SH-SY5Y (cell line): ENCODE measurements around the gene KDM5B.

Experiments
- GATA2 ChIP-seq: IDR thresholded peaks from 2 replicates; pipeline ENCODE4 v1.6.1; 2011; ENCODE audit warnings: mild to moderate bottlenecking, low read depth, low read length
- GATA3 ChIP-seq: IDR thresholded peaks from 2 replicates; pipeline ENCODE4 v1.6.1; 2011; ENCODE audit warnings: low read depth, mild to moderate bottlenecking, low read length, moderate library complexity

Gene KDM5B

DNA sequence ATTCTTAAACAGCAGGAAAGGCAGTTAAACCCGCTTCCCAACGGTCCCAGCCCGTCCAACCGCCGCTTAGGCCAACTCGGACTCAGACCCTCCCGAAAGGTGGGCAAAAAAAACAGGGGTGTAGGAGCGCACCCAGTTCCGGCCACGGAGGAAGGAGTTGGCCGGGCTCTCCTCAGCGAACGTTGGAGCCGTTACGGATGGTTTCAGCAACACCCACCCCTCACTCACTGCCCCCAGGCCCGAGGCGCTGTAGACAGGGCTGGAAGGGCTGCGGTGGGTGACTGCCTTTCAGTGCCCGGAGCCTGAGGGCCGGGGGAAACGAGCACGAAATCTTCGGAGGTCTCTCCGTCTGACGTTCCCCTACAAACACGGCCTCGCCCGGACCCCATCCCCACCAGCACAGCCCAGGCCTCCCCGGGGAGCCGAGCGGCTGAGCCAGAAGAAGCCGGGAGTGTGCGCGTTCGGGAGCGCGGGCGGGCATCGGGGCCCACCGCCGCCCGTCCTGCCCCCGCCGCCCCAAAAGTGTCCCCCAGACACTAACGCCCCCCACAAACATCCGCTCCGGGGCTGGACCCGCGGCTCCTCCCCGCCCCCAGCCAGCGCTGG, 1.3 kb downstream of the KDM5B start:
- no peak for TF ChIP-seq GATA3
- no peak for TF ChIP-seq GATA2

DNA sequence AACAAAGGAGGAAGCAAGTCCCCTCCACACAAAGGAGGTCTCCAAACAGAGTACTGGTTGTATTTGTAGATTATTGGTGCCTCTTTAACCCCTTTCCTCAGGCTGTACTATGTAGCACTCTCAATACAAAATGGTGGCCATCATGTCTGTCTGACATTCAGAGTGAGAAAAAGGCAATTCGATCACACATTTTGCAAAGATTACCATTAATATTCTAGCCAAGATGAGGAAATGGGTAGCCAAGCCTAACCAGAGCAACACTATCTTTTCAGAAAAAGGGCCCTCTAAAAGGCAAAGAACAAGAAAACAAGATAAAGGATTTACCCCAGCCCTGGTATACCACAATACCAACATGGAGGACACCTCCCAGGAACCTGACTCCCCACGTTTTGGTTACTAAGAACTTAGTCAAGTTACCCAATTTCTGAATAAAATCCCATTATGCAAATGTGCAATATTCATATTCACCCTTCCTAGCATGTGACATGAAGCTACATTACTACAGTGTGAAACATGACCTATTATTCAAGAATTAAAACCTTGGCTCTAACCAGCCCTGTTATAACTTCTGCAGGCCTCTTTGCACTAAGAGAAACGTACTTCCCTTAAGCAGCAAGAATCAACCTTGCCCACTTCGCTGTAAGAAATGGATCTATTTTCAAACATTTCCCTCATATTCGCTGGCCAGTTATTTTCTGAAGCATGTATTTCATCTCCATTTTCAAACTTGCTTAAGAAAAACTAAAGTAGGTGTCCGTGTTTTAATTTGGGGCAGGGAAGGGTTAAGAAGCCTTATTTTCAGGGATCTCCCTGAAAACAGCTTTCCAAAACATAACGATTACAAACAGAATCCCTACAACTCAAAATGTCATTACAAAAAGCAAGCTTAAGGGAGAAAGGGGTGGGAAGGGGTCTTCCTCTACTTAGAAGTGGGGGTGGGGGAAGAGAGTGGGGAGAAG, 2.1 kb downstream of the KDM5B start:
- TF ChIP-seq GATA2 (no peak), GATA3 (no peak)

DNA sequence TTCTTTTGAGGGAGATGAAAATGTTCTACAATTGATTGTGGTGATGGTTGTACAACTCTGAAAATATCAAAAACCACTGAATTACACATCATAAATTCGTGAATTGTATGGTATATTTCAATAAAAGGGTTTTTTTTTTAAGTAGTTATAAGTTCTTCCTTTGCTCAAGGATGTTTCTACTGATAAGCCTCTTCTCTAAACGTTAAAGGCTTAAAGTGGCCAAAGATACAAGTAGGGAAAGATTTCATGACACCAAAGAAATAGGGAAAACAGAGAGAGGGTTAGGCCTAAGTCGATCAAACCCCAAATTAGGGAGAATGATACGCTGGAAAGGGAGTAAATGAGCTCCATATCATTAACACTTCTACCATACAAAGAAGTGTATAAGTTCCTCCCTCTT, 4.1 kb downstream of the KDM5B start:
- TF ChIP-seq GATA2 (no peak), GATA3 (no peak)

DNA sequence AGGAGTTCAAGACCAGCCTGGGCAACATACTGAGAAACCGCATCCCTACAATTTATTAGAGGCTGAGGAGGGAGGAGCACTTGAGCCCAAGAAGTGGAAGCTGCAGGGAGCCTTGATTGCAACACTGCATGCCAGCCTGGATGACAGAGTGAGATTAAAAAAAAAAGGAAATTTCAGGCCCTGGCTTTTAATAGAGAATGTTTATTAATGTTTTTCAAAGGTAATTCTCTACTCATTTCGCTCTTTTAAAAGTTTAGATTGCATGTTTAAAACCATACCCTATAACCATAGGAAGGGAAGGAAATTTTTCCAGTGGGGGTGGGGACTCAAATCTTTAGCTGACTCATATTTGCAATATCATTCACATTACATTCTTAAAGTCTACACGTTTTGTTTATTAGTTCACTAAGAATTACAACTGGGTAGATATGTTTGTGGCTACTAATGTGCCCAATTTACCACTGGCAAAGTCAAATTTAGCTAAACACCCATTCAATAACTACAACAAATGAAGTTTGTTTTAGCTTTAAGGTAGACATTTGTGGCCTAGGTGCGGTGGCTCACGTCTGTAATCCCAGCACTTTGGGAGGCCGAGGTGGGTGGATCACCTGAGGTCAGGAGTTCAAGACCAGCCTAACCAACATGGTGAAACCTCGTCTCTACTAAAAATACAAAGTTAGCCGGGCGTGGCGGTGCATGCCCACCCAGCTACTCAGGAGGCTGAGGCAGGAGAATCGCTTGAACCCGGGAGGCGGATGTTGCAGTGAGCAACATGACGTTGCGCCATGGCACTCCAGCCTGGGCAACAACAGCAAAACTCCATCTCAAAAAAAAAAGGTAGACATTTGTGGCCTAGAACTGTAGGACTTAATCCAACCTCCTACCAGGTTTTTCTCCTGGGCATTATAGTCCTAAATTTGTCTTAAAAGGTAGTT, 5.0 kb downstream of the KDM5B start:
- TF ChIP-seq GATA2 (no peak), GATA3 (no peak)

DNA sequence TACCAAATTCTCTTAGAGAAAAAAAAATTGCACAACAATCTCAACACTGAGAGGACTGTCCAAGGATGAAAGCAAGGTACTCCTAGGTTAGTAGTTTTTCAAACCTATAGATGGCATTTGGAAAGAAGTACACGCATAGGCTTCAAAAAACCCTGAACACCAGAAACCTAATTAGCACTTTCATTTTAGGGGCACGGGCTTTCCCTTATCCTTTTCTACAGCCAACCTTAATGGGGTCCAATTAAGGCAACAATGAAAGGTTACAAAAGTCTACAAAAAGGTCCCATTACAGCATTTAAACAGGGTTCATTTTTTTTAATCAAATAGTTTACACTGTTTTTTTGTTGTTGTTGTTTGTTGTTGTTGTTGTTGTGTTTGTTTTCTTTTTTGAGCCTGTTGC, 6.2 kb downstream of the KDM5B start:
- no peak for TF ChIP-seq GATA2
- TF ChIP-seq GATA3, result no peak

DNA sequence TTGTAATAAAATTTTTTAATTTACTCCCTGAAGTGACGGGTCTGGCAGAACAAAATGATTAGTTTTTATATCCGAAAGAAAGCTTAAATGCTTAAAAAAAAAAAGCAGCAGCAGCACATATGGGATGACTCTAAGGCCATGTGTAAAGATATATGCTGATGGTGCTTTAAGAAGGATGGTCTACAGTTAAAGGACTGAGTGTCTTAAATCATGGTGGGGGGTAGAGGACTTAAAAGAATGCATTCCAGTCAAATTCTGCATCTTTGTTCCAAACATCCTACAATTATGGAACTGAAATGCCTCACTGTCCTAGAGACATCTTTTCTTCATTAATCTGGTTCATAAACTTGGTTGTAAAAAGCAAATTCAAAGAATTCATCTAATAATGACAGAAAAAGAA, 7.0 kb downstream of the KDM5B start:
- TF ChIP-seq GATA2 (no peak), GATA3 (no peak)

DNA sequence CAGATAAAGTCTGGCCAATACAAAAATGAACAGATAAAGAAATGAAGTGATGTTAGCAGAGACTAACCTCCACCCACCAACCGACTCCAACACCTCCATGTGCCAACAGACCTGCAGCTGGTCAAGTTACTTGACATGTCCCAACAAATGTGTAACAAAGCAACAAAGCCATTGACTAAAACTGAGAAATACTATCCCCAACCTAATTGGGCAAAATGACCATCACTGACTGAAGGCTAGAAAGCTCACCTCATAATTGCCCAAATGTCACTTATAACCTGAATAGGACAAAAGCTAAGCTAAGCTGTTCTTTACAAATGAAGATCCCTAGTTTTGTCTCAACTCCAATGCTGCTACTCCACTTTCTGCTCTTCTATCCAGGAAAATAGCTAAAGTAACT, 7.5 kb downstream of the KDM5B start:
- TF ChIP-seq GATA3, result no peak
- no peak for TF ChIP-seq GATA2

DNA sequence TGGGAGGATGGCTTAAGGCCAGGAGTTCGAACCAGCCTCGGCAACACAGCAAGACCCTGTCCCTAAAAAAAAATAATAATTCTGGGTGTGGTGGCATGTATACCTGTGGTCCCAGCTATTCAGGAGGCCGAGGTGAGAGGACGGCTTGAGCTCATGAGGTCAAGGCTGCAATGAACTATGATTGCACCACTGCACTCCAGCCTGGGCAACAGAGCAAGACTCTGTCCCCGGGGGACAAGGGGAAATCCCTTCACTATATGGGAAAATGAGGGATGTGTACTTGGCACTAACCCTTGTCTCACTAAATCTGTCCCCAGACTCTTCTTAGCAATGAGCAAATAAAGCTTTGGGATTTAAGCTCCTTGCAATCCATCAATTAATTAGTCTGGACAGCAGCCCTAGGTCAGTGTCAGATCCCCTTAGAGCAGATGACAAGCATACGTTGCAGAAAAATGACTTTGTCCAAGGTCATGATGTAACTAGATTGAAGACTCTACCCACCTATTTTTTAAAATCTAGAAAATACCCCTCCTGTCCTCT, 9.4 kb downstream of the KDM5B start:
- TF ChIP-seq GATA2 (no peak), GATA3 (no peak)

DNA sequence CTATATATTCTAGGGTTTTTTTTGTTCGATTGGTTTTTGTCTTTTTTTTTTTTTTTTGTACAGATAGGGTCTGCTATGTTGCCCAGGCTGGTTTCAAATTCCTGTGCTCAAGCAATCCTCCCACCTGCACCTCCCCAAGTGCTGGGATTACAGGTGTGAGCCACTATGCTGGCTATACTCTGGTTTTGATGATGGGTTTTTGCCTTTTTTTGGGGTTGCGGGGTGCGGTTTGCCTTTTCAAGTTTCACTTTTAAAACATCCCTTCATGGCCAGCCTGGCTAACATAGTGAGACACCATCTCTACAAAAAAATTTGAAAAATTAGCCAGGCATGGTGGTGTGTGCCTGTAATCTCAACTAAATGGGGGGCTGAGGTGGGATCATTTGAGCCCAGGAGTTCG, 10.0 kb downstream of the KDM5B start:
- TF ChIP-seq GATA3 (no peak), GATA2 (no peak)

DNA sequence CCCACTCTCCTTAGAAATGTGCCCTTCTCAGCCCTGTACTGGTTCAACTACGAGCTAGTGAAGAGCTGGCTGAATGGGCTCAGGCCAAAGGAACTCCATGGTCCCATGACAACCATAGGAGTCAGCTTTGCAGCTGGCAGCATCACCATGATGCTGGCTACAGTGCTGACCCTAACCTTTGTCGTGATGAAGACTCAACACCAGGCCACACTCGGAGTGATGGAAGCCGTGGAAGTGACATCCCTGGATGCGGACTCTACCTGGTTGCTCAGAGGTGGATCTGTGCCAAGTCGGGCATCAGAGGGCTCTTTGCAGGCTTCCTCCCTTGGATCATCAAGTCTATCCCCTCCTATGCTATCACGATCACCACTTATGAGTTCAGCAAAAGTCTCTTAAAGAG, 11.6 kb downstream of the KDM5B start:
- TF ChIP-seq GATA3 (no peak), GATA2 (no peak)

DNA sequence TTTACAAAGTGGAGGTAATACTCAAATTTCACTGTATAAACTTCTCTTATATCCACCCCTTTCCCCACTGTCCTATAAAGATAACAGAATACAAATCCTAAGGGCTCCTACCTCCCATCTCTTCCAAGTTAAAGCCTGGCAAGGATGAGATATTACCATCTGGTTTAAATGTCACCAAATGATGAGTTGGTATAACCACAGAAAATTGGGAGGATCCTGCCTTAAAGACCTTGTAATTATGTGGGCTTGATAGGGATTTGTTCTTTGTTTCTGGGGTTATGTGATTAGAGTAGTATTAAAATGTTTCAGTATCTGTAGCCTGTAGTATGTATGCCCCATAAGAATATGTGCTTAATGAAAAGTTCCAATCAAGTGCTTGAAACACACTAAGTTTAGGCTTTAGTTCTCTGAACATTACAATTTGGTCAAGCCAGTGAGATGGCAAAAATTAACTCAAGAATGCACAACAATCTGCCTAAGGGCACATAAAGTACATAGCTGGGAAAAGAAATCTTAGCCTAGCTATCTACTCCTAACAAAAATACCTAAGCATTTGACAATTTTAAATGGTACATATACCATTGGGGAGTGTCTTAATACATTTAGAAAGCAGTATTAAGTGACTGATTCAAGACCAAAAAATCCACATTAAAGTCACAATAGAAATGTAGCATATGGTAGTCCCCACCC, 14.0 kb downstream of the KDM5B start:
- TF ChIP-seq GATA3 (no peak), GATA2 (no peak)

DNA sequence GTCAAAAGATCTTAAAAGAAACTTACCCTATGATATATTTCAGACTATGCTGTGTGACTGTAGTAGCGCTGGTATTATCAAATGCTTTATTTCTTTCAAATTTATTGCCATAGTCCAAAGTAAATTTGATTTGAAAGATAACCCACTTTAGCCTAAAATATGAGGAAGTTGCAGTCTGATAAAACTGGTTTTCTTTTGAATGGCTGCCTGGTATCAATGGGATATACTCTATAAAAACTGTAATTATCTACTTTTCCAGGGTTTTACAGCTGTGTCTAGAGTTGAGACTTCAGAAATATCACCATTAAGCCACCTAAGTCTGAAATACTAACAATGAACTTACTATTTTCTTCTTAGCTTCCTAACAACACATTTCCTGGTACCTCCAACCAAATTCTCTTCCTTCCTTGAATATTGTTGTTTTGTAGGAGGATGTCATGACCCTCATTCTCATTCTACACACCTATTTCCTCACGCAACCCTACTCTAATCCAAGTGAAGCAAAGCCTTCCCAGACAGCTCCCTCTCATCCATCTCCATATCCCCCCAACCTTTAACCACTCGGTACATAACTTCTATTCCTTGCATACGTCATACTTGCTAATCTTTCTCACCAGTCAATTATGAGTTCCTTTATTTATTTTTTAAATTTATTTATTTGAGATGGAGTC, 17.0 kb downstream of the KDM5B start:
- no peak for TF ChIP-seq GATA3
- TF ChIP-seq GATA2, result no peak

DNA sequence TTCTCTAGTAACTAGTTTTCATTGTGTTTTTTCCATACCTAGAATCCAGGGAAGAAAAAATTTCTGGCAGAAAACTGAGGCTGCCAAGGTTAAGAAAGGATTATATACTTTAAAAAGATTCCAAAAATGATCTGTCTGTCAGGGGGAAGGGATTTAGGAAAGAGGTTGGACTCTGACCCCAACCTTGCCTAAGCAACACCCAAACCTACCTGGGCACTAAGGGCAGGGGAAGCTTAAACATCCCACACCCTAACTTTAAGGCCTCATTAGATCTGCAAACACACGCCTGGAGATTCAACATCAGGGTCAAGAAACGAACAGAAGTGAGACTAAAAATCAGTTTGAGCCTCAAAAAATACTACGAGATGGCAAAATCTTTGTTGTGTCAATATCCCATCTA, 19.4 kb downstream of the KDM5B start:
- TF ChIP-seq GATA3, result no peak
